Measurements from ENCODE around the gene CENPW. TPM values are rescaled to one million over a fixed set of nuclear protein-coding genes. Genes with fewer than 3 reads are reported as not detected.

The CENPW gene
- total and polyA plus RNA-seq, 9 donors = 10.0 to 18.4 (median 14.4) TPM

GRCh38 chr6:126385536-126385935, 45.6 kb downstream of the CENPW start:
- no peak overlapping the region for H3K27ac ChIP-seq (ENCODE audit: low read length)
- no peaks in the 10 kb centered on the region for H3K36me3 ChIP-seq (ENCODE audit: control insufficient read depth, insufficient read depth, low read length)
- WGBS (ENCODE audit: insufficient coverage) = no CpG with 5 or more reads among the region's 1 CpG
- H3K9me3 ChIP-seq (replicated peaks; ENCODE audit: control insufficient read depth, low read depth, low read length) = peaks cover 26% of the 10 kb centered on the region
- H3K4me3 ChIP-seq (ENCODE audit: low read length) = no peak overlapping the region
- H3K4me1 ChIP-seq (ENCODE audit: control insufficient read depth, insufficient read depth, low read length) = no peaks in the 10 kb centered on the region
- no peak for DNase-seq
- no peaks in the 10 kb centered on the region for H3K27me3 ChIP-seq (ENCODE audit: control insufficient read depth, insufficient read depth, low read length)

- Histone ChIP-seq H3K27ac (ENCODE audit: low read length) (no peak overlapping the region), H3K4me3 (ENCODE audit: low read length) (no peak overlapping the region), H3K9me3 (replicated peaks; ENCODE audit: control insufficient read depth, low read depth, low read length) (peaks cover 14% of the 10 kb centered on the region), H3K36me3 (ENCODE audit: control insufficient read depth, insufficient read depth, low read length) (no peaks in the 10 kb centered on the region), H3K27me3 (ENCODE audit: control insufficient read depth, insufficient read depth, low read length) (no peaks in the 10 kb centered on the region), H3K4me1 (ENCODE audit: control insufficient read depth, insufficient read depth, low read length) (no peaks in the 10 kb centered on the region)
- no CpG with 5 or more reads among the region's 3 CpGs for WGBS (ENCODE audit: insufficient coverage)
- peak; percentile 71 for DNase-seq
Observed at GRCh38 chr6:126388104-126388598, 48.2 kb downstream of the CENPW start.

- H3K36me3 ChIP-seq (ENCODE audit: control insufficient read depth, insufficient read depth, low read length) = no peaks in the 10 kb centered on the region
- peaks cover 2% of the 10 kb centered on the region for H3K9me3 ChIP-seq (replicated peaks; ENCODE audit: control insufficient read depth, low read depth, low read length)
- no peak for DNase-seq
- H3K27ac ChIP-seq (ENCODE audit: low read length) = no peak overlapping the region
- no peak overlapping the region for H3K4me3 ChIP-seq (ENCODE audit: low read length)
- no peaks in the 10 kb centered on the region for H3K4me1 ChIP-seq (ENCODE audit: control insufficient read depth, insufficient read depth, low read length)
- H3K27me3 ChIP-seq (ENCODE audit: control insufficient read depth, insufficient read depth, low read length) = no peaks in the 10 kb centered on the region
- WGBS (ENCODE audit: insufficient coverage) = 60% methylated on average over 2 of the region's 2 CpGs
Observed at GRCh38 chr6:126396131-126396530, 56.2 kb downstream of the CENPW start.

All from muscle of leg (tissue), 11 donors.